GM19240 (cell line): ENCODE data around the gene PGC.

Source experiments
- DNase-seq: peaks from one replicate; pipeline ENCODE4 v3.0.0; 2011; ENCODE audit warnings: low spot score; ENCODE audit not compliant: insufficient read length

PGC gene

GRCh38 chr6:41730531-41731436 lies 16.4 kb downstream of the PGC start:
- DNase-seq, result no peak

GRCh38 chr6:41729624-41730023 lies 17.6 kb downstream of the PGC start:
- no peak for DNase-seq

GRCh38 chr6:41728954-41729353 lies 18.2 kb downstream of the PGC start:
- DNase-seq, result no peak

- no peak for DNase-seq
These were observed 18.9 kb downstream of the PGC start for GRCh38 chr6:41728073-41728936.

GRCh38 chr6:41727705-41728072 lies 19.5 kb downstream of the PGC start:
- DNase-seq, result no peak

GRCh38 chr6:41726876-41727275 lies 20.3 kb downstream of the PGC start:
- no peak for DNase-seq

GRCh38 chr6:41724586-41725501 lies 22.4 kb downstream of the PGC start:
- DNase-seq, result no peak

- no peak for DNase-seq
These were observed 23.0 kb downstream of the PGC start for GRCh38 chr6:41724228-41724580.

- peak; percentile 71 for DNase-seq
These were observed 23.5 kb downstream of the PGC start for GRCh38 chr6:41723530-41724227.

GRCh38 chr6:41722969-41723529 lies 24.1 kb downstream of the PGC start:
- no peak for DNase-seq

- DNase-seq, result no peak
These were observed 25.8 kb downstream of the PGC start for GRCh38 chr6:41721414-41721813.

GRCh38 chr6:41720783-41721182 lies 26.4 kb downstream of the PGC start:
- no peak for DNase-seq

GRCh38 chr6:41720262-41720620 lies 27.0 kb downstream of the PGC start:
- no peak for DNase-seq

- no peak for DNase-seq
These were observed 27.5 kb downstream of the PGC start for GRCh38 chr6:41719436-41720261.

- no peak for DNase-seq
These were observed 28.4 kb downstream of the PGC start for GRCh38 chr6:41718828-41719227.

- no peak for DNase-seq
These were observed 29.8 kb downstream of the PGC start for GRCh38 chr6:41717392-41717736.

GRCh38 chr6:41716516-41717391 lies 30.4 kb downstream of the PGC start:
- DNase-seq, result no peak

- DNase-seq, result no peak
These were observed 31.2 kb downstream of the PGC start for GRCh38 chr6:41715795-41716515.
